Islet precursor cell (in vitro differentiated cells): ENCODE measurements around the gene MTX1.
"Not testable (repeated sequence)": the region's sequence is repeated elsewhere in the genome, so short reads cannot be mapped to it uniquely, and the experiment has no call there.

Source experiments
- DNase-seq: peaks from one replicate; pipeline ENCODE4 v3.0.0-alpha.2; 2018

The MTX1 gene

GRCh38 chr1:155209312-155209721, 822 bp downstream of the MTX1 start:
- DNase-seq: no peak

GRCh38 chr1:155210314-155211104, 2.0 kb downstream of the MTX1 start:
- DNase-seq: no peak

GRCh38 chr1:155211381-155212050, 3.0 kb downstream of the MTX1 start:
- DNase-seq: not testable (repeated sequence)

GRCh38 chr1:155212051-155212440, 3.6 kb downstream of the MTX1 start:
- DNase-seq: not testable (repeated sequence)

- DNase-seq: not testable (repeated sequence)
These were observed 6.2 kb downstream of the MTX1 start for GRCh38 chr1:155214702-155215101.

GRCh38 chr1:155218854-155219591, 10.5 kb downstream of the MTX1 start:
- DNase-seq: no peak

GRCh38 chr1:155219592-155220031, 11.1 kb downstream of the MTX1 start:
- no peak for DNase-seq

GRCh38 chr1:155220211-155220965, 11.9 kb downstream of the MTX1 start:
- not testable (repeated sequence) for DNase-seq

- no peak for DNase-seq
These were observed 14.6 kb downstream of the MTX1 start for GRCh38 chr1:155223047-155223446.

GRCh38 chr1:155225404-155225759, 16.9 kb downstream of the MTX1 start:
- DNase-seq: not testable (repeated sequence)

- peak; percentile 82 for DNase-seq
These were observed 17.9 kb downstream of the MTX1 start for GRCh38 chr1:155226188-155226909.

GRCh38 chr1:155226910-155227260, 18.4 kb downstream of the MTX1 start:
- DNase-seq: peak; percentile 80

- DNase-seq: peak; percentile 100
These were observed 19.0 kb downstream of the MTX1 start for GRCh38 chr1:155227261-155228095.

GRCh38 chr1:155228096-155228427, 19.6 kb downstream of the MTX1 start:
- DNase-seq: no peak

GRCh38 chr1:155231302-155231701, 22.8 kb downstream of the MTX1 start:
- not testable (repeated sequence) for DNase-seq

GRCh38 chr1:155232001-155232978, 23.8 kb downstream of the MTX1 start:
- DNase-seq: not testable (repeated sequence)

GRCh38 chr1:155233502-155233901, 25.0 kb downstream of the MTX1 start:
- not testable (repeated sequence) for DNase-seq

- not testable (repeated sequence) for DNase-seq
These were observed 26.9 kb downstream of the MTX1 start for GRCh38 chr1:155235375-155235774.

- no peak for DNase-seq
These were observed 28.0 kb downstream of the MTX1 start for GRCh38 chr1:155236451-155236850.

- DNase-seq: peak; percentile 82
These were observed 32.7 kb downstream of the MTX1 start for GRCh38 chr1:155241069-155241679.
